ENCODE data around the gene MMP21.
A peak's percentile ranks its signal among the peaks of the same experiment; 100 is the strongest.

The MMP21 gene

DNA sequence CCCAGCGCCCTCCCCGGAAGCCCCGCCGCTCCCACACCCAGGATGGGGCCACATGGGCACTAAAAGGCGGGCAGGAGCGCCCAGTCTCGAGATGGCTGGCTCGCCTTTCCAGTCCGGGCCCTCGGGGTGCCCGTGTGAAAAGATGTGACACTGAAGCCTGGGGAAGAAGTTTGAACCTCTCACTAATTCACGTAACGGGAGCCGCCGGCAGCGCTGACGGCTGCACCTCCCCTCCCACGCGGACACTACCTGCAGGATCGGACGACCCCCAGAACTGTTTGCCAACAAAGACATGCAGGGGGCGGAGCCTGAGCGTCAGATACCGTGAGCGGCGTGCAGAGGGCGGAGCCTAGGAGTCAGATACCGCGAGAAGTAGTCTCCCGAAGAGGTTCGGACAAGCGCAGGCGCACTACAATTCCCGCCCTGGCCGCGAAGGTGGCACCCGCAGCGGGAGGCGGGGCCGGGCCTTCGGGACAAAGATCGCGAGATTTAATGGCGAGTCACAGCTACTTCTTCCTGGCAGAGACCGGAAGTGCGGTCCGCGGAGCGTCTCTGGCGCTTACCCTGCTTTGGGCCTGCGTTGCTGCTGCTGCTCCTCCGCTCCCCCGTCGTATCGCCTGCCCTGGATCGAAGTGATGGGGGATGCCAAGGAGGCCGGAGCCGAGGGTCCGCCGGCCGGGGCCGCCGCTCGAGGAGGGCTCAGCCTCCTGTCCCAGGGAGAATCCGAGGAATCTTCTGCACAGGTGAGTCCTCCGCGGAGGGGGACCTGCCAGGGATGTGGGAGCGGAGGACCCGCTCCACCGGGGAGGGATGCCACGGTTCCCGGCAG lies 56.2 kb downstream of the MMP21 start, which contains the start of gene EDRF1:
TSS of gene EDRF1 (plus strand) at position 537 of the 829 bp plus-strand sequence. CDS start at position 636, 99 bp downstream.
- TF ChIP-seq, protein P1, sequence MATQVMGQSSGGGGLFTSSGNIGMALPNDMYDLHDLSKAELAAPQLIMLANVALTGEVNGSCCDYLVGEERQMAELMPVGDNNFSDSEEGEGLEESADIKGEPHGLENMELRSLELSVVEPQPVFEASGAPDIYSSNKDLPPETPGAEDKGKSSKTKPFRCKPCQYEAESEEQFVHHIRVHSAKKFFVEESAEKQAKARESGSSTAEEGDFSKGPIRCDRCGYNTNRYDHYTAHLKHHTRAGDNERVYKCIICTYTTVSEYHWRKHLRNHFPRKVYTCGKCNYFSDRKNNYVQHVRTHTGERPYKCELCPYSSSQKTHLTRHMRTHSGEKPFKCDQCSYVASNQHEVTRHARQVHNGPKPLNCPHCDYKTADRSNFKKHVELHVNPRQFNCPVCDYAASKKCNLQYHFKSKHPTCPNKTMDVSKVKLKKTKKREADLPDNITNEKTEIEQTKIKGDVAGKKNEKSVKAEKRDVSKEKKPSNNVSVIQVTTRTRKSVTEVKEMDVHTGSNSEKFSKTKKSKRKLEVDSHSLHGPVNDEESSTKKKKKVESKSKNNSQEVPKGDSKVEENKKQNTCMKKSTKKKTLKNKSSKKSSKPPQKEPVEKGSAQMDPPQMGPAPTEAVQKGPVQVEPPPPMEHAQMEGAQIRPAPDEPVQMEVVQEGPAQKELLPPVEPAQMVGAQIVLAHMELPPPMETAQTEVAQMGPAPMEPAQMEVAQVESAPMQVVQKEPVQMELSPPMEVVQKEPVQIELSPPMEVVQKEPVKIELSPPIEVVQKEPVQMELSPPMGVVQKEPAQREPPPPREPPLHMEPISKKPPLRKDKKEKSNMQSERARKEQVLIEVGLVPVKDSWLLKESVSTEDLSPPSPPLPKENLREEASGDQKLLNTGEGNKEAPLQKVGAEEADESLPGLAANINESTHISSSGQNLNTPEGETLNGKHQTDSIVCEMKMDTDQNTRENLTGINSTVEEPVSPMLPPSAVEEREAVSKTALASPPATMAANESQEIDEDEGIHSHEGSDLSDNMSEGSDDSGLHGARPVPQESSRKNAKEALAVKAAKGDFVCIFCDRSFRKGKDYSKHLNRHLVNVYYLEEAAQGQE (IDR thresholded peaks at IDR 0.05; ENCODE audit: insufficient read depth in 1 of 2, low read depth in 2 of 2, low read length in 2 of 2) = no peak
- TF ChIP-seq SIN3A (IDR thresholded peaks at IDR 0.05; ENCODE audit: borderline replicate concordance, insufficient read depth, low read length) (peak; percentile 83; the same call in 1 of the 2 replicates), TAF1 (IDR thresholded peaks at IDR 0.05; ENCODE audit: borderline replicate concordance, insufficient read depth, low read length) (no peak; the same call in 1 of the 2 replicates), FOXP2 (optimal IDR thresholded peaks at IDR 0.05; ENCODE audit: borderline replicate concordance, extremely low read depth, extremely low read length, insufficient read depth) (no peak), POLR2AphosphoS5 (IDR thresholded peaks at IDR 0.05; ENCODE audit: low read depth, low read length) (peak; percentile 82)
